ENCODE data around the gene RANBP2.
"Not testable (repeated sequence)": the region's sequence is repeated elsewhere in the genome, so short reads cannot be mapped to it uniquely, and the experiment has no call there.

Gene RANBP2

GRCh38 chr2:108677239-108677744, 42.0 kb upstream of the RANBP2 start:
- not testable (repeated sequence) for H4K12ac ChIP-seq (ENCODE audit: low read depth, low read length); DNase-seq; H3K14ac ChIP-seq (ENCODE audit: low read length); H3K23ac ChIP-seq (ENCODE audit: low read length); H3K9ac ChIP-seq (ENCODE audit: low read length); H3K4me2 ChIP-seq (ENCODE audit: low read length); H2BK5ac ChIP-seq (ENCODE audit: low read depth, low read length, poor library complexity); H4K8ac ChIP-seq (ENCODE audit: low read depth, low read length); H2BK120ac ChIP-seq (ENCODE audit: insufficient read depth, low read length, poor library complexity); H3K4me1 ChIP-seq (ENCODE audit: control insufficient read depth in 1 of 2, insufficient read depth in 2 of 2, low read length in 2 of 2); H3K79me1 ChIP-seq (ENCODE audit: low read length); H3K9me3 ChIP-seq (ENCODE audit: insufficient read depth, low read depth, low read length); H2AFZ ChIP-seq (ENCODE audit: insufficient read depth, low read length, poor library complexity); H3K79me2 ChIP-seq (ENCODE audit: control insufficient read depth, insufficient read depth, low read length, poor library complexity); H3K27ac ChIP-seq (ENCODE audit: low read depth, low read length); H3K18ac ChIP-seq (ENCODE audit: low read length); H3K27me3 ChIP-seq (ENCODE audit: insufficient read depth, low read length); H2AK5ac ChIP-seq (ENCODE audit: low read length); H2BK12ac ChIP-seq (ENCODE audit: low read length); H3K4ac ChIP-seq (ENCODE audit: low read depth, low read length); H4K91ac ChIP-seq (ENCODE audit: low read depth, low read length); H3K4me3 ChIP-seq (ENCODE audit: low read depth, low read length)
- WGBS (ENCODE audit: extremely low coverage, insufficient coverage, insufficient read length): no CpG with 5 or more reads among the region's 4 CpGs
- peaks cover 14 to 27% of the 10 kb centered on the region in 2 experiments for H3K36me3 ChIP-seq (ENCODE audit: control insufficient read depth in 1 of 2, insufficient read depth in 2 of 2, low read length in 2 of 2)

- H4K91ac ChIP-seq (ENCODE audit: low read depth, low read length): not testable (repeated sequence)
- WGBS (ENCODE audit: extremely low coverage, insufficient coverage, insufficient read length): no CpG with 5 or more reads among the region's 4 CpGs
Measured at GRCh38 chr2:108678198-108678651, 41.1 kb upstream of the RANBP2 start.

GRCh38 chr2:108680805-108681204, 38.5 kb upstream of the RANBP2 start:
- not testable (repeated sequence) for DNase-seq; H3K14ac ChIP-seq (ENCODE audit: low read length); H4K91ac ChIP-seq (ENCODE audit: low read depth, low read length); H3K9me3 ChIP-seq (ENCODE audit: insufficient read depth, low read depth, low read length); H3K4ac ChIP-seq (ENCODE audit: low read depth, low read length); H2AK5ac ChIP-seq (ENCODE audit: low read length); H2BK12ac ChIP-seq (ENCODE audit: low read length); H3K4me1 ChIP-seq (ENCODE audit: control insufficient read depth in 1 of 2, insufficient read depth in 2 of 2, low read length in 2 of 2); H3K27me3 ChIP-seq (ENCODE audit: insufficient read depth, low read length); H2BK120ac ChIP-seq (ENCODE audit: insufficient read depth, low read length, poor library complexity); H3K23ac ChIP-seq (ENCODE audit: low read length); H3K27ac ChIP-seq (ENCODE audit: low read depth, low read length); H2BK5ac ChIP-seq (ENCODE audit: low read depth, low read length, poor library complexity); H3K79me1 ChIP-seq (ENCODE audit: low read length); H3K79me2 ChIP-seq (ENCODE audit: control insufficient read depth, insufficient read depth, low read length, poor library complexity); H2AFZ ChIP-seq (ENCODE audit: insufficient read depth, low read length, poor library complexity); H3K9ac ChIP-seq (ENCODE audit: low read length); H3K4me2 ChIP-seq (ENCODE audit: low read length); H4K12ac ChIP-seq (ENCODE audit: low read depth, low read length); H4K8ac ChIP-seq (ENCODE audit: low read depth, low read length); H3K18ac ChIP-seq (ENCODE audit: low read length); H3K4me3 ChIP-seq (ENCODE audit: low read depth, low read length)
- no CpG with 5 or more reads among the region's 2 CpGs for WGBS (ENCODE audit: extremely low coverage, insufficient coverage, insufficient read length)
- H3K36me3 ChIP-seq (ENCODE audit: control insufficient read depth in 1 of 2, insufficient read depth in 2 of 2, low read length in 2 of 2): peaks cover 10 to 18% of the 10 kb centered on the region in 2 experiments

More at GRCh38 chr2:108678198-108678651, 41.1 kb upstream of the RANBP2 start:
- peaks cover 12 to 26% of the 10 kb centered on the region in 2 experiments for H3K36me3 ChIP-seq (ENCODE audit: control insufficient read depth in 1 of 2, insufficient read depth in 2 of 2, low read length in 2 of 2)
- not testable (repeated sequence) for H3K4me2 ChIP-seq (ENCODE audit: low read length); H3K18ac ChIP-seq (ENCODE audit: low read length); H3K4me1 ChIP-seq (ENCODE audit: control insufficient read depth in 1 of 2, insufficient read depth in 2 of 2, low read length in 2 of 2); H2AFZ ChIP-seq (ENCODE audit: insufficient read depth, low read length, poor library complexity); H3K27me3 ChIP-seq (ENCODE audit: insufficient read depth, low read length); H3K27ac ChIP-seq (ENCODE audit: low read depth, low read length); H4K8ac ChIP-seq (ENCODE audit: low read depth, low read length); H3K4ac ChIP-seq (ENCODE audit: low read depth, low read length); H3K4me3 ChIP-seq (ENCODE audit: low read depth, low read length); H3K14ac ChIP-seq (ENCODE audit: low read length); H2BK120ac ChIP-seq (ENCODE audit: insufficient read depth, low read length, poor library complexity); H4K12ac ChIP-seq (ENCODE audit: low read depth, low read length); H2BK5ac ChIP-seq (ENCODE audit: low read depth, low read length, poor library complexity); H3K23ac ChIP-seq (ENCODE audit: low read length); H3K79me1 ChIP-seq (ENCODE audit: low read length); H3K79me2 ChIP-seq (ENCODE audit: control insufficient read depth, insufficient read depth, low read length, poor library complexity); H2AK5ac ChIP-seq (ENCODE audit: low read length); H3K9me3 ChIP-seq (ENCODE audit: insufficient read depth, low read depth, low read length); H3K9ac ChIP-seq (ENCODE audit: low read length); H2BK12ac ChIP-seq (ENCODE audit: low read length)
- peak; percentile 31 to 61 for DNase-seq

- not testable (repeated sequence) for H3K4me1 ChIP-seq (ENCODE audit: control insufficient read depth in 1 of 2, insufficient read depth in 2 of 2, low read length in 2 of 2); H3K27ac ChIP-seq (ENCODE audit: low read depth, low read length); H3K4me2 ChIP-seq (ENCODE audit: low read length); H3K4ac ChIP-seq (ENCODE audit: low read depth, low read length); H3K14ac ChIP-seq (ENCODE audit: low read length); H4K8ac ChIP-seq (ENCODE audit: low read depth, low read length); H3K23ac ChIP-seq (ENCODE audit: low read length); H3K79me2 ChIP-seq (ENCODE audit: control insufficient read depth, insufficient read depth, low read length, poor library complexity); H3K27me3 ChIP-seq (ENCODE audit: insufficient read depth, low read length); H3K36me3 ChIP-seq (ENCODE audit: control insufficient read depth in 1 of 2, insufficient read depth in 2 of 2, low read length in 2 of 2); H3K79me1 ChIP-seq (ENCODE audit: low read length); H4K91ac ChIP-seq (ENCODE audit: low read depth, low read length); H3K9ac ChIP-seq (ENCODE audit: low read length); H3K9me3 ChIP-seq (ENCODE audit: insufficient read depth, low read depth, low read length); H2BK12ac ChIP-seq (ENCODE audit: low read length); H4K12ac ChIP-seq (ENCODE audit: low read depth, low read length); H3K4me3 ChIP-seq (ENCODE audit: low read depth, low read length); H2BK5ac ChIP-seq (ENCODE audit: low read depth, low read length, poor library complexity); H2BK120ac ChIP-seq (ENCODE audit: insufficient read depth, low read length, poor library complexity); H2AK5ac ChIP-seq (ENCODE audit: low read length); H3K18ac ChIP-seq (ENCODE audit: low read length); H2AFZ ChIP-seq (ENCODE audit: insufficient read depth, low read length, poor library complexity)
- DNase-seq: peak in 1 of 2 donors; percentile 38
- WGBS (ENCODE audit: extremely low coverage, insufficient coverage, insufficient read length): no CpG with 5 or more reads among the region's 15 CpGs
Measured at GRCh38 chr2:108688818-108689756, 30.2 kb upstream of the RANBP2 start.

Measured in trophoblast cell (in vitro differentiated cells and primary cell).